NCI-H1694 treated with DMSO at 0.1 percent for 48 hours (cell line): ENCODE data around the gene RGS10.
"Not testable (repeated sequence)": the region's sequence is repeated elsewhere in the genome, so short reads cannot be mapped to it uniquely, and the experiment has no call there.

Source experiments
- DNase-seq: peaks from one replicate; lab custom pipeline; 2025; lab: John Stamatoyannopoulos, UW

The RGS10 gene

GRCh38 chr10:119468542-119469324 is 73.8 kb downstream of the RGS10 start:
- DNase-seq, result no peak

GRCh38 chr10:119466655-119467054 is 75.9 kb downstream of the RGS10 start:
- DNase-seq, result no peak

- no peak for DNase-seq
These were observed 76.4 kb downstream of the RGS10 start for GRCh38 chr10:119466076-119466475.

GRCh38 chr10:119465085-119465484 is 77.4 kb downstream of the RGS10 start:
- no peak for DNase-seq

GRCh38 chr10:119463195-119463594 is 79.3 kb downstream of the RGS10 start:
- DNase-seq, result not testable (repeated sequence)

- DNase-seq, result no peak
These were observed 79.7 kb downstream of the RGS10 start for GRCh38 chr10:119462773-119463172.

GRCh38 chr10:119461923-119462322 is 80.6 kb downstream of the RGS10 start:
- no peak for DNase-seq

- DNase-seq, result no peak
These were observed 81.1 kb downstream of the RGS10 start for GRCh38 chr10:119461380-119461779.

GRCh38 chr10:119460369-119461195 is 81.9 kb downstream of the RGS10 start:
- DNase-seq, result no peak

GRCh38 chr10:119459681-119460340 is 82.7 kb downstream of the RGS10 start:
- DNase-seq, result no peak

GRCh38 chr10:119457966-119458766 is 84.4 kb downstream of the RGS10 start:
- DNase-seq, result no peak

- DNase-seq, result no peak
These were observed 86.1 kb downstream of the RGS10 start for GRCh38 chr10:119456435-119456810.

GRCh38 chr10:119455609-119456434 is 86.7 kb downstream of the RGS10 start:
- DNase-seq, result no peak

- no peak for DNase-seq
These were observed 87.5 kb downstream of the RGS10 start for GRCh38 chr10:119454990-119455389.

GRCh38 chr10:119454316-119454715 is 88.2 kb downstream of the RGS10 start:
- no peak for DNase-seq

GRCh38 chr10:119453313-119453712 is 89.2 kb downstream of the RGS10 start:
- DNase-seq, result no peak

- DNase-seq, result no peak
These were observed 90.1 kb downstream of the RGS10 start for GRCh38 chr10:119452396-119452795.

- no peak for DNase-seq
These were observed 91.1 kb downstream of the RGS10 start for GRCh38 chr10:119451300-119451896.

- DNase-seq, result no peak
These were observed 91.8 kb downstream of the RGS10 start for GRCh38 chr10:119450606-119451299.
